Body of pancreas (tissue), 4 donors: ENCODE results near the gene SLC51A. TPM values are rescaled to one million over a fixed set of nuclear protein-coding genes. Genes with fewer than 3 reads are reported as not detected.
A peak's percentile ranks its signal among the peaks of the same experiment; 100 is the strongest.

Experiments
- ATAC-seq: fragments of 150-250 bp; one replicate; pipeline ENCODE4 v1.9.1; 2016
- DNase-seq, 4 donors: peaks; one replicate each; pipeline ENCODE4 v3.0.0-alpha.2; 2019
- H3K27ac ChIP-seq, 4 donors: fragments of 200-600 bp; sonication (generic); 1 replicate in 3 of 4; 2 replicates in 1 of 4; pipeline versions ENCODE4 v1.5.1 to v1.6.1; 2016 to 2019; ENCODE audit warnings: mild to moderate bottlenecking in 1 of 4, mixed read lengths in 1 of 4, moderate library complexity in 1 of 4
- H3K27me3 ChIP-seq, 2 donors: fragments of 200-600 bp; sonication (generic); one replicate each; pipeline ENCODE4 v1.6.0; 2016; ENCODE audit warnings: mild to moderate bottlenecking in 1 of 2
- H3K36me3 ChIP-seq, 2 donors: fragments of 200-600 bp; sonication (generic); replicated peaks in 1 of 2; 2 replicates each; pipeline ENCODE4 v1.5.1; 2016; ENCODE audit warnings: low read depth in 2 of 2; ENCODE audit not compliant: insufficient read depth in 1 of 2
- H3K4me1 ChIP-seq: fragments of 200-600 bp; sonication (generic); one replicate; pipeline ENCODE4 v1.6.0; 2016
- H3K4me3 ChIP-seq, 2 donors: fragments of 200-600 bp; sonication (generic); 1 replicate in 1 of 2; 2 replicates in 1 of 2; pipeline ENCODE4 v1.5.1; 2016 to 2019
- H3K9me3 ChIP-seq, 3 donors: fragments of 200-600 bp; sonication (generic); 1 replicate in 2 of 3; 2 replicates in 1 of 3; pipeline ENCODE4 v1.5.1; 2016
- POLR2A ChIP-seq, 3 donors: fragments of 450-650 bp; IDR thresholded peaks; one replicate each; pipeline ENCODE4 v1.6.1; 2016; ENCODE audit warnings: antibody characterized with exemption in 3 of 3, mild to moderate bottlenecking in 2 of 3
- WGBS, 2 donors: methylation state at CpG; one replicate each; pipeline ENCODE4 v1.1.5; 2017; 5-methylcytosine and 5-hydroxymethylcytosine counted together
- intact Hi-C: fragments of 100-400 bp; cut with DNase I; formaldehyde crosslinking; loops from one replicate; pipeline ENCODE4 v1.15.1; 2023
- total RNA-seq, 2 donors: library from RNA; depleted of rRNA; stranded (reverse); fragments of >200 nt; gene quantifications; one replicate each; pipeline ENCODE4 v1.1.0, GENCODE V29; 2016
- TF ChIP-seq, protein P1 (sequence below), 7 experiments: fragments of 450-650 bp in 4 of 7; fragments of 200-600 bp in 3 of 7; sonication (generic) in 3 of 7; IDR thresholded peaks; one replicate each; pipeline ENCODE4 v1.5.1; 2016 to 2019; ENCODE audit warnings: antibody characterized with exemption in 7 of 7

The SLC51A gene
- total RNA-seq, 2 donors from 2014 or later, result 0.26 TPM; not detected in 1

DNA sequence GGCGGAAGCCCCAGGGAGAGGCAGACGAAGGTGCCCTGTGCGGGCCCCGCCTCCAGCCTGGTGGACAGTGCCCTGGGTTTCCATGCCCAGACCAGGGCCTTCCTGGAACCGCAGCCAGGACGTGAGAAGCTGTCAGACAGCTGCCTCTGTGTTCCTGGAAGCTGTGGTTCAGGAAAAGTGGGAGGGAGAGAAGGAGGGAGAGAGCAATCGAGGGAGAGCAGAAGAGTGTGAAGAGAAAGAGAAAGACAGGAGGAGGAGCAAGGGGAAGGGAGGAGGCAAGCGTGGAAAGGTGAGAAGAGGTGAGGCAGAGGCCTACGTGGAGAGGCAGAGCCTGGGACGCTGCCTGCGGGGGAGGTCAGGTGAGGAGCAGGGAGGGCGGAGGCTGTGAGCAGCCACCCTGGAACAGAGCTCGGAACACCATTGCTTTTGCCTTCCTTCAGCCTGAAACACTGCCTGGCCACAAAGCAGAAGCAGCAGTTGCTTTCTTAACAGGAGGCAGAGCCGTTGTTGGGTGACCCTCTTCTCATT is 23.7 kb upstream of the SLC51A start:
- Histone ChIP-seq H3K4me1 (peaks cover 18% of the 10 kb centered on the region), H3K9me3 (no peaks in the 10 kb centered on the region), H3K27me3 (no peaks in the 10 kb centered on the region), H3K36me3 (no peaks in the 10 kb centered on the region), H3K27ac (peak overlapping the region in 3 of 4 donors; percentile 46 to 77 (median 48)), H3K4me3 (no peak overlapping the region)
- TF ChIP-seq POLR2A (IDR thresholded peaks at IDR 0.05), result no peak
- TF ChIP-seq, protein P1, sequence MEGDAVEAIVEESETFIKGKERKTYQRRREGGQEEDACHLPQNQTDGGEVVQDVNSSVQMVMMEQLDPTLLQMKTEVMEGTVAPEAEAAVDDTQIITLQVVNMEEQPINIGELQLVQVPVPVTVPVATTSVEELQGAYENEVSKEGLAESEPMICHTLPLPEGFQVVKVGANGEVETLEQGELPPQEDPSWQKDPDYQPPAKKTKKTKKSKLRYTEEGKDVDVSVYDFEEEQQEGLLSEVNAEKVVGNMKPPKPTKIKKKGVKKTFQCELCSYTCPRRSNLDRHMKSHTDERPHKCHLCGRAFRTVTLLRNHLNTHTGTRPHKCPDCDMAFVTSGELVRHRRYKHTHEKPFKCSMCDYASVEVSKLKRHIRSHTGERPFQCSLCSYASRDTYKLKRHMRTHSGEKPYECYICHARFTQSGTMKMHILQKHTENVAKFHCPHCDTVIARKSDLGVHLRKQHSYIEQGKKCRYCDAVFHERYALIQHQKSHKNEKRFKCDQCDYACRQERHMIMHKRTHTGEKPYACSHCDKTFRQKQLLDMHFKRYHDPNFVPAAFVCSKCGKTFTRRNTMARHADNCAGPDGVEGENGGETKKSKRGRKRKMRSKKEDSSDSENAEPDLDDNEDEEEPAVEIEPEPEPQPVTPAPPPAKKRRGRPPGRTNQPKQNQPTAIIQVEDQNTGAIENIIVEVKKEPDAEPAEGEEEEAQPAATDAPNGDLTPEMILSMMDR (IDR thresholded peaks at IDR 0.05), result no peak
- WGBS, 2 donors, result 60% methylated on average over 10 to 12 of the region's 14 CpGs
- ATAC-seq (peak; percentile 38), DNase-seq (peak in 1 of 4 donors; percentile 37)
- intact Hi-C loops, result no loop called here

DNA sequence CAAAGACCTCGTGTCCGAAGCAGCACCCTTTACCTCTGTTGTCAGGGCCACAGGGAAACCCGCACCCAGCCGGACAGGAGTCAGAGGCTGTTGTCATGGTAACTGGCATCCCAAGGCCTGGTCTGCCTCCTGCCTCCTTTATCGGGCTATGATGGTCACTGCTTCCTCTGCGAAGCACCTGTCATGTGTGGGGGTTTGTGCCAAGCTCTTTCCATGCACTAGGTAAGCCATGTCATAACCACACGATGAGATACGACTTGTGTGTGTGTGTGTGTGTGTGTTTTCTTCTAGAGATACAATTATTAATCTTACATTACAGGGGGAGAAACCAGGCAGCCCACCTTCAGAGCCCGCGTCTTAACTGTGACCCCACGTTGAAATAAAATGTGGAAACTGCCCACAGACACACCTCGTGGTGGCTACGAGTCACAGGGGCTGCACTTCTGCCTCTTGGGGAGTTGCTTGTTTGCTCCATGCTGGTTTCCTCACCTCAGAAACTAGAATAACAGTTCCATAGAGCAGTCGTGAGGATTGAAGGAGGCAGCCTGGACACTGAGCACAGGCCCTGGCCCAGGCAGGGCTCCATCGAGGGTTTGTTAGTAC is 23.1 kb upstream of the SLC51A start:
- DNase-seq (no peak), ATAC-seq (no peak)
- Histone ChIP-seq H3K4me1 (peaks cover 18% of the 10 kb centered on the region), H3K27me3 (no peaks in the 10 kb centered on the region), H3K36me3 (no peaks in the 10 kb centered on the region), H3K4me3 (no peak overlapping the region), H3K27ac (peak overlapping the region in 3 of 4 donors; percentile 47 to 77 (median 47)), H3K9me3 (no peaks in the 10 kb centered on the region)
- 58 to 81% methylated on average over 11 to 15 of the region's 15 CpGs for WGBS, 2 donors
- TF ChIP-seq, protein P1 (IDR thresholded peaks at IDR 0.05), result no peak
- no peak for TF ChIP-seq POLR2A (IDR thresholded peaks at IDR 0.05)
- intact Hi-C loops, result no loop called here

DNA sequence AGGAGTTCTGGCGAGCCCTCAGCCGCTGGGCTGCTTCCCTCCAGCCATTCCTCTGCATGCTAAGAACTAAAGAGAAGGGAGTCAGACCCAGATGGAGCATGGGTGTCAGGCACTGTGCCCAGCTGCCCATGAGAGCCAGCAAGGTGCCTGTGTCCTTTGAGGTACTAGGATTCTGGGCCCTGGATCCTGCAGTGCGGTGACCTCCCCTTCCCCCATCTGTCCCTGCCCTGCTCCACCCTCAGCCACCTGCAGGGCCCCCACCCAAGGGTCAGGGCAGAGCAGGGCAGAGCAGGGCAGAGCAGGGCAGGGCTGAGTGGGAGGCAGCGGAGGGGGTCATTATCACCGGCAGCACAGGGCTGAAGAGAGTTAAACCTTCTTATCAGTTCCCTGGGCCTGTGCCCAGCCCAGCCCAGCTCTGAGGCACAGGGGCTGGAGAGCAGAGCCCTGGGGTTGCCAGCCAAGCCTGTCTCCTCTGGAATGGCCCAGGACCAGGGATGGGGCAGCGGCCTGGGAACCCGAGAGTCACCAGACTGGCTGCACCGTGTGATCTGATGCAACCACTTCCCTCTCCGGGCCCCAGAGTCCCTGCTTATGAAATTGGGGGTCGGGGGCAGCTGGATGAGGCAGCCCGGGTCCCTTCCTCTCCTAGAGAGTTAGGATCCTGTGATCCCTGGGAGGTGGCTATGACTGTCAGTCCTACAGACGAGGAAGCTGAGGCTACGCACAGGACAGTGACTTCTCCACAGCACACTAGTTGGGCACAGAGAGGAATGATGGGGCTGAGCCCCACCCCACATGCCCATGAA is 22.4 kb upstream of the SLC51A start:
- intact Hi-C loops, result no loop called here
- Histone ChIP-seq H3K27ac (peak overlapping the region in 3 of 4 donors; percentile 47 to 64 (median 47)), H3K27me3 (no peaks in the 10 kb centered on the region), H3K9me3 (no peaks in the 10 kb centered on the region), H3K4me1 (peaks cover 18% of the 10 kb centered on the region), H3K36me3 (no peaks in the 10 kb centered on the region), H3K4me3 (no peak overlapping the region)
- DNase-seq (peak; percentile 53 to 82 (median 72)), ATAC-seq (peak; percentile 67)
- TF ChIP-seq, protein P1 (IDR thresholded peaks at IDR 0.05), result no peak
- peak in 1 of 3 donors; percentile 9 for TF ChIP-seq POLR2A (IDR thresholded peaks at IDR 0.05)
- 20 to 34% methylated on average over 4 to 12 of the region's 13 CpGs for WGBS, 2 donors

DNA sequence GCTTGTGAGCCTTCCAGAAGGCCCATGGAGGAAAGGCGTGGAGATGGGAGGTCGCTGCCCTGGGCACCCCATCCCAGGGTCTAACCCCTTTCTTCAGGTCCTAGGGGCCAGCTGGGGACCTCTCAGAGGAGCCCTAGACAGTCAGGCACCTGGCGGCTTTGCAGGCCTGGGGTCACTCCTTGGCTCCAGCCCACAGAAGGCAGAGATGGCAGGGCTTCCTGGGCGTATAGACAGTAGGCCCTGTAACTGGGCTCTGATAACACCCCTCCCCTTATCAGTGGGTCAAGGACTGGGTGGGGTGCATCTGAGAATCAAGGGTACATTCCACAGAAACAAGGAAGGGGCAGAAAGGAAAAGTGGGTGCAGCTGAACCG is 21.8 kb upstream of the SLC51A start:
- no peak overlapping the region for H3K4me3 ChIP-seq
- ATAC-seq (no peak), DNase-seq (no peak)
- no peak for TF ChIP-seq POLR2A (IDR thresholded peaks at IDR 0.05)
- TF ChIP-seq, protein P1 (IDR thresholded peaks at IDR 0.05), result no peak
- WGBS, 2 donors, result 72 to 93% methylated on average over 2 to 5 of the region's 5 CpGs
- H3K27me3 ChIP-seq, result no peaks in the 10 kb centered on the region
- H3K36me3 ChIP-seq, result no peaks in the 10 kb centered on the region
- peak overlapping the region in 3 of 4 donors; percentile 47 to 64 (median 47) for H3K27ac ChIP-seq
- peaks cover 18% of the 10 kb centered on the region for H3K4me1 ChIP-seq
- intact Hi-C loops, result no loop called here
- no peaks in the 10 kb centered on the region for H3K9me3 ChIP-seq
